Stomach (tissue), 4 donors: ENCODE results near the gene TGM2.

ENCODE experiments used
- CTCF ChIP-seq, 7 experiments: fragments of 450-650 bp in 4 of 7; fragments of 200-600 bp in 3 of 7; sonication (generic) in 3 of 7; IDR thresholded peaks; one replicate each; pipeline ENCODE4 v1.5.1; 2016 to 2019; ENCODE audit warnings: antibody characterized with exemption in 7 of 7, control low read depth in 2 of 7, mild to moderate bottlenecking in 1 of 7
- EP300 ChIP-seq: sonication (generic); formaldehyde crosslinking; IDR thresholded peaks from one replicate; pipeline ENCODE4 v1.6.1; 2017; ENCODE audit warnings: antibody characterized with exemption

- TF ChIP-seq CTCF (IDR thresholded peaks at IDR 0.05) (no peak), EP300 (no peak)
Observed at GRCh38 chr20:38175304-38176180, 10.5 kb upstream of the TGM2 start.
